ENCODE results near the gene LRRC70.
"Not testable (repeated sequence)": the region's sequence is repeated elsewhere in the genome, so short reads cannot be mapped to it uniquely, and the experiment has no call there.

Gene LRRC70, protein sequence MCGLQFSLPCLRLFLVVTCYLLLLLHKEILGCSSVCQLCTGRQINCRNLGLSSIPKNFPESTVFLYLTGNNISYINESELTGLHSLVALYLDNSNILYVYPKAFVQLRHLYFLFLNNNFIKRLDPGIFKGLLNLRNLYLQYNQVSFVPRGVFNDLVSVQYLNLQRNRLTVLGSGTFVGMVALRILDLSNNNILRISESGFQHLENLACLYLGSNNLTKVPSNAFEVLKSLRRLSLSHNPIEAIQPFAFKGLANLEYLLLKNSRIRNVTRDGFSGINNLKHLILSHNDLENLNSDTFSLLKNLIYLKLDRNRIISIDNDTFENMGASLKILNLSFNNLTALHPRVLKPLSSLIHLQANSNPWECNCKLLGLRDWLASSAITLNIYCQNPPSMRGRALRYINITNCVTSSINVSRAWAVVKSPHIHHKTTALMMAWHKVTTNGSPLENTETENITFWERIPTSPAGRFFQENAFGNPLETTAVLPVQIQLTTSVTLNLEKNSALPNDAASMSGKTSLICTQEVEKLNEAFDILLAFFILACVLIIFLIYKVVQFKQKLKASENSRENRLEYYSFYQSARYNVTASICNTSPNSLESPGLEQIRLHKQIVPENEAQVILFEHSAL

DNA sequence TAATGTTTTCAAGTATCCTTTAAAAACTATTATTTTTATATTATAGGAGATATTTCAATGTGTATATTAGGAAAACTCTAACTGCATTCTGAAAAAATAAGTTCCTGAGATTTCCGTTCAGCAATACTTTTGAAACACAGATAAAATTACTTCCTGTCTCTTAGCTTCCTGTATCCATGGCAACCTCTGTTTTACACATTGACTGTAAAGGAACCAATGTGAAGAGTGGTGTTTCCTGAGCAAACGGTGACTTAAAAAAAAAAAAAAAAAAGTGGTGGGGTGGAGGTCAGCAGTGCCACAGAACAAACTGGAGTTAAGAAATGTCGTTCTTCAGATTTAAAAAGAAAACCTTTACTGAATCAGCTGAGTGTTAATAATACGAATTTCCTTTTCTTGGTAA is at the start of gene LRRC70:
TSS of gene LRRC70 (plus strand) at position 280 of the 400 bp plus-strand sequence. CDS start 620 bp downstream, outside the sequence.
- no peak for DNase-seq (ENCODE audit: low read depth in 2 of 2)

DNA sequence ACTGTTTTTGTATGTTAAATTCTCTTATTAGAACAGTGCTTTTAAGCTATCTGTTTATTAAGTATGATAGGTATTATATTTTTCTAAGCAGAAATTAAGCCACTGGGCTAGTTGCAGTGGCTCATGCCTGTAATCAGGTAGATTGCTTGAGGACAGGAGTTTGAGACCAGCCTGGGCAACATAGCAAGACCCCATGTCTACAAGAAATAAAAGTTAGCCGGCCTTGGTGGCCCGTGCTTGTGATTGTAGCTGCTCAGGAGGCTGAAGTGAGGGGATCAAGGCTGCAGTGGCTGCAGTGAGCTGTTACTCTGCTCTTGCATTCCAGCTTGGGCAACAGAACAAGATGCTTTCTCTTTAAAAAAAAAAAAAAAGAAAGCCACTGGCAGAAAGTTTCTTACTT is 45.0 kb upstream of the LRRC70 start:
- no peak for DNase-seq (ENCODE audit: low read depth in 2 of 2)

DNA sequence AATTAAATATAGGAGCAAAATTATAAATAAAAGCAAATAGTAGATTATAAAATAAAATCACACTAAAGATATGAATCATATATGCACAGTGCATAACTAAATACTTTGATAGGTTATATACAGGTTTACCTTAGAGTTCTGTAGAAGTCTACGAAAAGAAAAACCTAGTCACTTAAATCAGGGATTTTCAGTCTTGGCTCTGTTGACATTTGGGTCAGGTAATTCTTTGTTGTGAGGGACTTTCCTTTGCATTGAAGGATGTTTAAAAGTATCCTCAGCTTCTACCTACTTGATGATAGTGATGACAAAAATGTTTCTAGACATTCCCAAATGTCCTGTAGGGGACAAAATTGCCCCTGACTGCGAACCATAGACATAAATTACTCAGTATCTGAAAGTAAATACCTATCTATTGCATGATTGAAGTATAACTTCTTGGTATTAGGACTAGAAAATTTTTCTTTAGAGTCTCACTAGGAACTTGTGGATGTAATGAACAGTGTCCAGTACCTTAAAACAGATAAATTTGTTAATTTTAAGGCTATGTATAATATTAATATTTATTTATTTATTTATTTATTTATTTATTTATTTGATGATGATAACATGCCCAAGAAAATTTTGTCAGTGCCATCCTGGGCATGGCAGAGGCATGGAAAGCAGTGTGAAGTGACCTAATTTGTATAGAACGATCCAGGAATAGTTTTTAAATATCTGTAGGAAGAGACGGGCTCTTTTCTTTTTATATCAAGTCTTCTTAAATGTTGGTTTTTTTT is 44.0 kb upstream of the LRRC70 start:
- no peak for DNase-seq (ENCODE audit: low read depth in 2 of 2)

DNA sequence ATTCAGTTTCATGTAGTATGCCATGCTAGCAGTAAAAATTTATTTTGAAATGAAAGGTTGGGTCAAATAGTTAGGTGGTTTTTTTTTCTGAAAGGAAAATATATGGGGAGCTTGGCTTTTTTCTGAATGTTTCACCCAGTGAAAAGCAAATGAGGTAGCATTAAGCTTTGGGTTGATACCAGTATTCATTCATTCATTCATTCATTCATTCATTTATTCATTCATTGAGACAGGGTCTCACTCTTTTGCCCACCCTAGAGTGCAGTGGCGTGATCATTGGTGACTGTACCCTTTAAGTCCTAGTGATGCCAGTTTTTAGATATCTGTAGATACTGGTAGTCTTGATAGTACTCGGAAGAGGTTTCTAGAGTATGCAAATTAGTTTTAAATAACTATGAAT is 42.4 kb upstream of the LRRC70 start:
- no peak for DNase-seq (ENCODE audit: low read depth in 2 of 2)

DNA sequence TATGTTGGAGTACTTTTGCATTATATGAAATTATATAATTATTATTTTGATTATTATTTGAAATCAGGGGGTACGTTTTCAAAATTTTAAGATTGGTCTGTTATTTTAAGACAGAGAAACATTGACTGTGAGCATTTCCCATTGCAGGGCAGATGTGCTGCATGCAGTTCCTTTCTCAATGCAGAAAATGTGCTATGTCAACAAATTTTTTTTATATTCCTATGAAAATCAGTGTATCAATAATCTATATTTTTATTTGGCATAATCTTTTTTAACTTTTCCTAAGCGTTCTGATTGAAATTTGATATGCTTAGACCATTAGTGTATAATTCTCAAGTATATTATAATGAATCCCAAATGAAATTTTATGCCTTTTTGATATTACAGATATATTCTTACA is 41.8 kb upstream of the LRRC70 start:
- DNase-seq (ENCODE audit: low read depth in 2 of 2): no peak

DNA sequence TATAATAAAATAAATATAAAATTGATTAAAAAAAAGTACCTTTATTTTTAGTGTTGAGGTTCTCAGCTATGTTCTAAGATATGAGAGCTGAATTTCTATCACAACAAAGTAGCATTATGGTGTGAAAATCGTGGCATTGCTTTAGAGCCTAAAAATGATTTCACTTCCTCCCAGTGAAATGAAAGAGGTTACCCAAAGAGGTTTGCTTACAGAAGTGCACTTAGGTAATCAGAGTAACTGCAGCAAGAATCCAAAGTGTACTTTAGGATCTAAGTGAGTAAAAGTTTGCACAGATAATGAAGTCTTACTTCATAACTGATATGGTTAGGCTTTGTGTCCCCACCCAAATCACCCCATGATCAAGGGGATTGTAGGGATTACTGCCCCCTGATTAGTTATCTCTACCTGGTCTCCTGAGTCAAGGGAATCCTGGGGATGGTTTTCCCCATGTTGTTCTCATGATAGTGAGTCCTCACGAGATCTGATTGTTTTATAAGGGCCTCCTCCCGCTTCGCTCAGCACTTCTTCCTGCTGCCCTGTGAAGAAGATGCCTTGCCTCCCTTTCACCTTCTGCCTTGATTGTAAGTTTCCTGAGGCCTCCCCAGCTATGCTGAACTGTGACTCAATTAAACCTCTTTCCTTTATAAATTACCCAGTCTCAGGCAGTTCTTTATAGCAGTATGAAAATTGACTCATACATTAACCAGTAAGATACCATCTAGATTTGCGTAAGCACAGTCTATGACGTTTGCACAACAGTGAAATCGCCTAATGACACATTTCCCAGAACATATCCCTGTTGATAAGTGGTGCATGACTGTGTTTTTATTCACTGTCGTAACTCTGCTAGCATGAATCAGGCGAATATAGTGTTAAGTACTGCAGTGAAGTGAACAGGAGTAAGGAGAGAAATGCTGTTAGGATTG is 40.3 kb upstream of the LRRC70 start:
- DNase-seq (ENCODE audit: low read depth in 2 of 2): no peak

DNA sequence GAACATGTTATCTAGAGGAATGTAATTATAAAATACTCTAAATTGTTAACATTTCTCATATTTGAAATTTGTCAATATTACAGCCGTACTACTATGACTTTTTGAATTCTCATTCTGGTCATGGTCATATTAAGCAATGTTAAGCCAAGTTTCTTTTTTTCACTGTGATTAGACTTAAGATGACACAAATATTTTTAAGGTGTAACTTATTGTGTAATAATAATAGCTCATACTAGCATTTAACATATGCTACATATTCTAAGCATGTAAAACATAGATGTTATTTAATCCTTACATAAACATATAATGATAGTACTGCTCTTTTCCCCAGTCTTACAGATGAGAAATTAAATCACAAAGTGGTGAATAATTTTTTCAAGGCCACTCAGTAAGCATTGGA is 35.9 kb upstream of the LRRC70 start:
- DNase-seq (ENCODE audit: low read depth in 2 of 2): no peak

DNA sequence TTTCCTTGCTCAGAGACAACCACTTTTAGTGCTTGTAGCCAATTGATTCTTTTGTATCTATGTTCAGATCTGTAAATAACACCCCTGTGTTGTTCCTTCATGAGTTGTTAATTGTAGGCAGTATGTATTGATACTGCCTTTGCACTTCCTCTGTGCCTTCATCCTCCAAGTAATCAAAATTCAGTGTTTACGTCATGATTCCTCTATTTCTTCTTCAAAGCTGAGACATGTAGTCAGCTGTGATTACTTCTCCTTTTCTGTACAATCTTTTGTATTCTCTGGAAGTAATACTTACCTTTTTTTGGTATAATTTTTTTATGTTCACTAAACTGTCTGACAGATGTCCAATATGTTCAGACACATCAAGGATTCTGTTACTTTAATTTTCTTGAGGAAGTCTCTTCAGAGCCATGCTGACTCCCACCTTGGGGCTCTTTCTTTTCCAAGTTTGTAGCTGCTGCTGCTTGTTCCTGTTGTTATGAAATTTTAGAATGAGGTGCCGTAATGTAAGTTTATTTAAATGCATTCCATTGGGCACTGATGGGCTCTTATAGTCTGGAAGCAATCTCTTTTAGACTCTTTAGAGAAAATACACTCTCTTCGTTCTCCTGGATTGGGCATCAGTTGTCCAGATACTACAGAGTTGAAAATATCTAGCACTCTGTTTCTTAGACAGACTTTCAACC is 30.5 kb upstream of the LRRC70 start:
- no peak for DNase-seq (ENCODE audit: low read depth in 2 of 2)

DNA sequence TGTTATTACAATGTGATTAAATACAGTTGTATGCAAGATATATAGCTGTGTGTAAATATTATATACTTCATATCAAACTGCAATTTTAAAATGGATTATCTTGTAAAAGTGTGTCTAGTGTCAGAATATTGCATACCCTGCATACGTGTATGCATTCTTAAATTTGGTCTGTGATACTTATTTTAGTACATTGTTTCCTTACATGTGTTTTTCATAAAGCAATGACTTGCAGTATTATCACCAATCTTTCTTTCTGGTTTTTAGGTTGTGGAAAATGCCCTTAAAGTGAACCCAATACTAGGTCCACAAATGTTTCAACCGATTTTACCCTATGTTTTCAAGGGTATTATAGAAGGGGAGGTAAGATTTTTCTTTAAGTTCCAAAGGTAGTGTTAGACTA is 28.5 kb upstream of the LRRC70 start:
- no peak for DNase-seq (ENCODE audit: low read depth in 2 of 2)

DNA sequence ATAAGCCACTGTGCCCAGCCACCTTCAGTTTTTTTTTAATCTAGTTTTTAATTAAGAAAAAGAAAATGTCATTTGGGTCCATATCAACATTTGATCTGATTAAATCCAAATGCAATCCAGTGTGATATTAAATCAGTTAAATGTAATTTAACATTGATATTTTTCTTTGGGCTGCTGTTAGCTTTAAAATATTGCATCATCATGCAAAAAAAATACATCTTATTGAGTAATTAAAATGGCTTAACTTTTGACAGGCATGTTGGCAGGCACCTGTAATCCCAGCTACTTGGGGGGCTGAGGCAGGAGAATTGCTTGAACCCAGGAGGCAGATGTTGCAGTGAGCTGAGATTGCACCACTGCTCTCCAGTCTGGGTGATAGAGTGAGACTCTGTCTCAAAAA is 22.7 kb upstream of the LRRC70 start:
- no peak for DNase-seq (ENCODE audit: low read depth in 2 of 2)

DNA sequence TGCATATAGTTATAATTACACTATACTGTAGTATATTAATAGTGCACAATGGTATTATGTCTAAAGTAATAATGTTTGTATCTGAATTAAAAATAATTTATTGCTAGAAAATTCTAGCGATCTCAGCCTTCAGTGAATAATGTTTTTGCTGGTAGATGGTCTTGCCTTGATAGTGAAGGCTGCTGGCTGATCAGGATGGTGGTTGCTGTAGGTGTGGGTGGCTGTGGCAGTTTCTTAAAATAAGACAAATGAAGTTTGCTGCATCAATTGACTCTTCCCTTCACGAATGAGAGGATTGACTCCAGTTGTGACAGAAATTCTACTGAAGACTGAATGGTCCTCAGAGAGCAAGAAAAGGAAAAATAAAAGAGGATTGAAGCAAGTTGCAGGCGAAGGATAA is 19.7 kb upstream of the LRRC70 start:
- DNase-seq (ENCODE audit: low read depth in 2 of 2): no peak

DNA sequence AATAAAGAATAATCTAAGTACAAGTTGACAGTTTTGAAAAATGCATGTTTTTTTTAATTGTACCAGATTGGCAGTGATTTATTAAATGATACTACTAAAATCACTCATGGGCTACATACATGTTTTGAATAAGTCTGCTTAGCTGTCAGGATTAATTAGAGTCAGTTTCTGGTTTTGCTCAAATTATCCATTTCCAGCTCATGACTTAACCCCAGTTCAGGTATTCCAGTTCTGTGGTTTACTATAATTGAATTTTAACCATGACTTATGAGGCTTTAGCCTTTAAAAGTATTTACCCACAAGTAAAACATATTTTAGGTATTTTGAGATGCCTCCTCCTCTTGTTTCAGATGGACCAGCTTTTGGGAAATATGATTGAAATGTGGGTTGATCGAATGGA is 17.8 kb upstream of the LRRC70 start:
- no peak for DNase-seq (ENCODE audit: low read depth in 2 of 2)

DNA sequence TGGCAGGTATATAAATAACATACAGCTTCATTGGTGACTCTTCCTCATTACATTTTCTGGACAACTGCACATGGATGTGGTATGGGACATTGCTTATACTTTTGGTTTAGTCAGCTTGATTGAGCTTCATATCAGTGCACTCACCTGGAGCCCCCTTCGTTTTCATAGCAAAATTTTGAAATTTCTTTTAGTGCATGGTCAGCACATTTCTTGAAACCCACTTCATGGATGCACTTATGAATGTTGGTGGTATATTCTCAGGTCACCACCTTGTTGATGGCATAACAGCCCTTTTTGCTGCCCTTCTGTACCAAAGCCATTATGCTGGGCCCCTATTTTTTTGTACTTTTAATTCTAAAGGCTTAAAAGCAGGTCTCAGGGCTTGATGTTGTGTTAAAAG is 16.7 kb upstream of the LRRC70 start:
- no peak for DNase-seq (ENCODE audit: low read depth in 2 of 2)

DNA sequence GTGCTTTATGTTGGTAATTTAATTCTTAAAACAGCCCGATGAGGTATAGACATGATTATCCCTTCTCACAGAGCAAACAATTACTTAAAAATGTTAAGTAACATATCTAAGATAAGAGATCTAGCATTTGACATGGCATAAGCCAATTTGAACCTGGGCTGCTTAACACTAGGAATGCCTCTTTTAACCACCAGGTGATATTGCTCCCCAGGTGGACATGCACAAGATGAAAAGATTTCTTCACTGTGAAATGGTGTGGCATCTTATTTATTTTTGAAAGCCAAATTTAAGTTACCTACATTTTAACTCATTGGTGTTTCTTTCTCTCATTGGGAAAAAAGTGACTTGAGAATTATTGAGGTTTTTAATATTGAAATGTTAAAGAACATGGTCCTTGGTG is 15.8 kb upstream of the LRRC70 start:
- DNase-seq (ENCODE audit: low read depth in 2 of 2): no peak

DNA sequence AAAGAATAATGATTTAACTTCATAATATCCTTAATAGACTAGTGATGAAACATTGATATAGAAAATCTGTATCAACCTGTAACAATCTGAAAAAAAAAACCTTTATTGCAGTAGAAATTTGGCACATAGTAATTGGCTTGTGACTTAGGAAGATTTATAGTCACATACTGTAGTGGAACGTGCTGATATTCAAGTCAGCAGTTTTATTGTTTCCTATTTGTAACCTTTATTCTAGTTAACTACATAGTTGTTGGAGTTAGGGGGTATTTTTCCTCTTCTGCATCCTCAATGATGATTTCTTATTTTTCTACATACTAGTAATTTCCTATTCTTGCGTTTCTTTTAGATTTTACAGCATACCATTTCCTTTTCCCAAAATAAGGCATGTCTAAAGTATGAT is 14.5 kb upstream of the LRRC70 start:
- no peak for DNase-seq (ENCODE audit: low read depth in 2 of 2)

DNA sequence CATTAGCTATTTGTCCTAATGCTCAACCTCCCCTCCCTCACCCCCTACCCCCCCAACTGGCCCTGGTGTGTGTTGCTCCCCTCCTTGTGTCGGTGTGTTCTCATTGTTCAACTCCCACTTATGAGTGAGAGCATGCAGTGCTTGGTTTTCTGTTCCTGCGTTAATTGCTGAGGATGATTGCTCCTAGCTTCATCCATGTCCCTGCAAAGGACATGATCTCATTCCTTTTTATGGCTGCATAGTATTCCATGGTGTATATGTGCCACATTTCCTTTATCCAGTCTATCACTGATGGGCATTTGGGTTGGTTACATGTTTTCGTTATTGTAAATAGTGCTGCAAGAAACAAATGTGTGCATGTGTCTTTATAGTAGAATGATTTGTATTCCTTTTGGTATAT is 12.9 kb upstream of the LRRC70 start:
- not testable (repeated sequence) for DNase-seq (ENCODE audit: low read depth in 2 of 2)

DNA sequence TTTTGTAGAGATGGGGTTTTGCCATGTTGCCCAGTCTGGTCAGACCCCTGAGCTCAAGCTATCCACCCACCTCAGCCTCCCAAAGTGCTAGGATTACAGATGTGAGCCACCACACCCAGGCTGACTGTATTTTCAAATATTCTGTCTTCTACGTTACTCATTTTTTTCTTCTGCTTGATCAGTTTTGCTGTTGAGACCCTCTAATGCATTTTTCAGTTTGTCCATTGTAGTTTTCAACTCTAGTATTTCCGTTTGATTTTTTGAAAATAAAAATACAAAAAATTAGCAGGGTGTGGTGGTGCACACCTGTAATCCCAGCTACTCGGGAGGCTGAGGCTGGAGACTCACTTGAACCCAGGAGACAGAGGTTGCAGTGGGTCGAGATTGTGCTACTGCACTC is 10.5 kb upstream of the LRRC70 start:
- no peak for DNase-seq (ENCODE audit: low read depth in 2 of 2)

DNA sequence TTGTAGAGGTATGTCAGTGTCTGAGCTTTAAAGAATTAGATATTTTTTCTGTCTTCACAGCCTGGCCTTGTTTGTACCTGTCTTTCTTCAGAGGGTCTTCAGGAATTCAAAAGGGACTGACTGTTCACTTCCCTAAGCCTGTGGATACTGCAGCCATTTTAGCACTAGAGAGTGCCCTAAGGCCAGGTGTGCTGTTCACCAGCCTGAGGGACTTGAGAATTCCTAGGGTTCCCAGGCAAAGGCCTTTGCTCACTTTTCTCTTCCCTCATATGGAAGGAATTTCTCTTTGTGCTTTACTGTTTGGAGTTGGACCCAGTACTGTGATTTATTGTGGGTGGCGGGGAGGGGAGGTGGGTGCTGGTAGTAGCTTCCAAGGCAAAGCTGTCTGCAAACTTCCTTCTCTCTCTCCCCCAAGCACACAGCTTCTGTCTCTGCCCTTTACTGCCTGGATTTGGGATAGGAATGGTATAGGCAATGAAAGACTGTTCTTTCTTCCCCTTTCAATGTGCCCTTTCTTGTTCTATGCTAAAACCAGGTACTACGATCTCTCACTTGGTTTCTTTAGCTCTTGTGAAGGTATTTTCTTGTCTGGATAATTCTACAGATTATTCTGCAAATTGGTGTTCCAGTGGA is 9.7 kb upstream of the LRRC70 start:
- DNase-seq (ENCODE audit: low read depth in 2 of 2): no peak

DNA sequence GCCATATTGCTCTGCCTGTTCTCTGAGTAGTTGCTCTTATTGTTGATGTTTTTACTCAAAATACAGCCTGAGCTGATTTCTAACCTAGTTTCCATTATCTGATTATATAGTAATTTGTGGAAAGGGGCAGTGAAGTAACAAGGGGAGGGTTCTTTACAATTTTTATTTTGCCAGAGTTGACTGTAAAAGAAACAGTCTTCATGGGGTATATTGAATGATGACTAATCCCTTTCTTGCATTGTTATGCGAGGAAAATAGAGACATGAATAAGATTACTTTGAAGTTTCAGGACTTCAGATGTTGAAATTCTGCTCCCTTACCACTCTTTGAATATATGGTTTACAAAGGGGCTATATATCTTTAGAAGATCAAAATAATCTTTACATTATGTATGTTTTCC is 9.1 kb upstream of the LRRC70 start:
- DNase-seq (ENCODE audit: low read depth in 2 of 2): no peak

DNA sequence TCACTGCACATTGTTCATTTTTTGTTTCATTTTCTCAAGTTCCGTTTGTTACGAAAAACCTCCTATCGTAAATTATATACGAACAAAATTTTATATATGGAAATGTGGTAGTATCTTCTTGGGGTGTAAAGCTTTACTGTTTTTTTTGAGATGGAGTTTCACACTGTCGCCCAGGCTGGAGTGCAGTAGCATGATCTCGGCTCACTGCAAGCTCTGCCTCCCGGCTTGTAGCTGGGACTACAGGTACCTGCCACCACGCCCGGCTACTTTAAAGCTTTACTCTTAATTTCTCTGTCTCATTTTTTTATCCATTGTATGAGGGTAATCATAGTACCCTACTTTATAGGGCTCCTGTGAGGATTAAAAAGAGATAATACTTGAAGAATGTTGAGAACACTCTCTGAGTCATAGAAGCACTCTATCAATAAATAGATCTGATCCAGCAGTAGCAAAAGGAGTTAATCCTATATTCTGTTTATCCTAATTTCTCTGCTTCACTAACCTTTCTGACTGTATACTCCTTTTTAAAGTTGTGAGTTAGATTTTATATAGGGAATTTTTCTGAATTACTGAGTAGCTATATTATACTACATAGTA is 5.6 kb upstream of the LRRC70 start:
- no peak for DNase-seq (ENCODE audit: low read depth in 2 of 2)
